Measurements from ENCODE around the gene KCNH3. TPM values are rescaled to one million over a fixed set of nuclear protein-coding genes. Genes with fewer than 3 reads are reported as not detected.

Gene KCNH3
- total RNA-seq, 2 experiments from 2014 or later = 0.57 to 0.91 TPM

DNA sequence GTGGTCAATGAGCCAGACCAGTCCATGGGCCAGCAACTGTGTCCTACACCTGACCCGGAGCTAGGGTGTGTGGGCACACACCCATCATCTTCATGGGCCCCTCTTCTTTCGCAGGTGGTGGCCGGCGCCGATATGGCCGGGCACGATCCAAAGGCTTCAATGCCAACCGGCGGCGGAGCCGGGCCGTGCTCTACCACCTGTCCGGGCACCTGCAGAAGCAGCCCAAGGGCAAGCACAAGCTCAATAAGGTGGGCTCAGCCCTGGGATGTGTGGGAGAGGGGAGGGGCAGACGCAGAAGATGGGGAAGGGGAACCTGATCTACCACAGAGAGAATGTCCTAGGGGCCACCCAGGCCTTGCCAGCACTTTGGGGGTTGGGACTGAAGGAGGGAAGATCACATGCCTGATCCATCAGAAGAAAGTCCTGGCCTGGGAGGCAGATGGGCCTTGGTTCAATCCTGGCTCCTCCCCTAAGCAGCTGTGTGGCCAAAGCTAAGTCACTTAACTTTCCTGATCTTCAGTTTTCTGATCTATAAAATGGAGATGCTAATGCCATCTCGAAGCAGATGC is 3.8 kb downstream of the KCNH3 start:
- Mint-ChIP-seq H3K9me3 (no peaks in the 10 kb centered on the region), H3K27ac (no peak overlapping the region), H3K4me1 (ENCODE audit: low read depth) (peaks cover 13% of the 10 kb centered on the region), H3K4me3 (no peak overlapping the region), H3K36me3 (ENCODE audit: low read depth) (no peaks in the 10 kb centered on the region), H3K27me3 (ENCODE audit: low read depth) (peaks cover 14% of the 10 kb centered on the region)
- DNase-seq = no peak
- CTCF ChIA-PET = interaction anchor here (0.8 kb wide), 1 partner anchor 10 kb away, joined by 4 read pairs; no protein-coding TSS in a partner anchor
- intact Hi-C loops (cut with micrococcal nuclease) = no loop called here

GRCh38 chr12:49543221-49543913 is 4.5 kb downstream of the KCNH3 start:
- Mint-ChIP-seq H3K27ac (no peak overlapping the region), H3K9me3 (no peaks in the 10 kb centered on the region), H3K4me1 (ENCODE audit: low read depth) (peaks cover 17% of the 10 kb centered on the region), H3K36me3 (ENCODE audit: low read depth) (no peaks in the 10 kb centered on the region), H3K4me3 (no peak overlapping the region), H3K27me3 (ENCODE audit: low read depth) (peaks cover 12% of the 10 kb centered on the region)
- no peak for DNase-seq
- CTCF ChIA-PET = interaction anchor here (0.5 to 0.8 kb wide), 2 partner anchors 10 to 11 kb away, joined by 3 to 4 read pairs; no protein-coding TSS in a partner anchor
- intact Hi-C loops (cut with micrococcal nuclease) = no loop called here

- H3K27ac Mint-ChIP-seq = no peak overlapping the region
Measured at GRCh38 chr12:49543914-49544815, 5.3 kb downstream of the KCNH3 start.

DNA sequence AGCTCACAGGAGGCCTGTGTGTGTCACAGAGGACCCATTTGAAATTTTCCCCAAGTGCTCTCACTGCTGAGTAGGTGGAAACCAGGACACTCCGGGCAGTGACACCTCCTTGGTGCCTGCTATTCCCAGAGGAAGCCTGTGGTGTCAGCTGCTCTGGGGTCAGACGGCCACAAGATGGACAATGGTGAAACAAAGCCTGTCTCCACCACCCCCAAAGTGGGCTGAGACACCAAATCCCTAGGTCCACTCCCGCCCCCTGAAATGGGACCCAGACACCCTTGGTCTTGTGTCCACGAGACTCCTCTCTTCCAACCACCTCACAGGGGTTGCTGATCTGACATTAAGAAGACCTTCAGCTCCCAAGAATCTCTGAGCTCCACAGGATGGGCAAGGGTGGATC is 7.0 kb downstream of the KCNH3 start:
- no peak overlapping the region for H3K4me3 Mint-ChIP-seq

More at GRCh38 chr12:49543914-49544815, 5.3 kb downstream of the KCNH3 start:
- H3K4me1 Mint-ChIP-seq (ENCODE audit: low read depth) = peaks cover 21% of the 10 kb centered on the region
- CTCF ChIA-PET = interaction anchor here (0.5 to 1.1 kb wide), 3 partner anchors 9 to 36 kb away, joined by 3 to 4 read pairs (median 3); no protein-coding TSS in a partner anchor
- DNase-seq = no peak
- intact Hi-C loops (cut with micrococcal nuclease) = no loop called here
- H3K27me3 Mint-ChIP-seq (ENCODE audit: low read depth) = peaks cover 12% of the 10 kb centered on the region
- no peaks in the 10 kb centered on the region for H3K36me3 Mint-ChIP-seq (ENCODE audit: low read depth)
- no peak overlapping the region for H3K4me3 Mint-ChIP-seq
- H3K9me3 Mint-ChIP-seq = no peaks in the 10 kb centered on the region

DNA sequence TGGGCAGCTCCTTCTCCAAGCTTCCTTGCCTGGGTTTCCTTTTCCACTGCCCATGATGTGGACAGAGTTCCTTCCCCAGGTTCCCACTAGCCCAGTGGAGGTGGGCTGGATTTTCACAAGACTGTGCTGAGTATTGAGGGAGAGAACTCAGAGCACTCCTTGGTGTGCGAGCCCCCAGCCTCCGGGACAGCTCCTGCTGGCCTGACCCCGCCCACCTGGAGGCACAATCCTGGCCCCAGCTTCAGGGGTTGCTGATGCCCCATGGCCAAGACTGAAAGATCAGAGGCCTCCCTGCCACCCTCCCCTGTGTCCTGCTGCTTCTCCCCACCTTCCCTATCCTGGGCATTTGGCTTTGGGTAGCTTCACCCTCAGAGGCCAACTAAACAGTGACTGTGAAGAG is 7.7 kb downstream of the KCNH3 start:
- peaks cover 14% of the 10 kb centered on the region for H3K4me1 Mint-ChIP-seq (ENCODE audit: low read depth)
- no peak overlapping the region for H3K27ac Mint-ChIP-seq
- peak; percentile 0 for DNase-seq
- no peaks in the 10 kb centered on the region for H3K9me3 Mint-ChIP-seq
- H3K4me3 Mint-ChIP-seq = no peak overlapping the region
- H3K27me3 Mint-ChIP-seq (ENCODE audit: low read depth) = peaks cover 3% of the 10 kb centered on the region
- intact Hi-C loops (cut with micrococcal nuclease) = no loop called here
- no peaks in the 10 kb centered on the region for H3K36me3 Mint-ChIP-seq (ENCODE audit: low read depth)
- CTCF ChIA-PET = interaction anchor here (1.1 kb wide), 1 partner anchor 188 kb away, joined by 5 read pairs; no protein-coding TSS in a partner anchor

More for the DNA sequence above, 7.0 kb downstream of the KCNH3 start:
- Mint-ChIP-seq H3K9me3 (no peaks in the 10 kb centered on the region), H3K27me3 (ENCODE audit: low read depth) (peaks cover 3% of the 10 kb centered on the region), H3K36me3 (ENCODE audit: low read depth) (no peaks in the 10 kb centered on the region), H3K27ac (no peak overlapping the region), H3K4me1 (ENCODE audit: low read depth) (peaks cover 14% of the 10 kb centered on the region)
- CTCF ChIA-PET = no interaction called here
- intact Hi-C loops (cut with micrococcal nuclease) = no loop called here
- DNase-seq = peak; percentile 2

- no peak for DNase-seq
- Mint-ChIP-seq H3K9me3 (no peaks in the 10 kb centered on the region), H3K4me3 (no peak overlapping the region), H3K27ac (no peak overlapping the region), H3K4me1 (ENCODE audit: low read depth) (peaks cover 14% of the 10 kb centered on the region), H3K36me3 (ENCODE audit: low read depth) (no peaks in the 10 kb centered on the region), H3K27me3 (ENCODE audit: low read depth) (peaks cover 3% of the 10 kb centered on the region)
- intact Hi-C loops (cut with micrococcal nuclease) = no loop called here
- CTCF ChIA-PET = interaction anchor here (1.1 kb wide), 1 partner anchor 189 kb away, joined by 5 read pairs; no protein-coding TSS in a partner anchor
Measured at GRCh38 chr12:49547090-49547690, 8.4 kb downstream of the KCNH3 start.

DNA sequence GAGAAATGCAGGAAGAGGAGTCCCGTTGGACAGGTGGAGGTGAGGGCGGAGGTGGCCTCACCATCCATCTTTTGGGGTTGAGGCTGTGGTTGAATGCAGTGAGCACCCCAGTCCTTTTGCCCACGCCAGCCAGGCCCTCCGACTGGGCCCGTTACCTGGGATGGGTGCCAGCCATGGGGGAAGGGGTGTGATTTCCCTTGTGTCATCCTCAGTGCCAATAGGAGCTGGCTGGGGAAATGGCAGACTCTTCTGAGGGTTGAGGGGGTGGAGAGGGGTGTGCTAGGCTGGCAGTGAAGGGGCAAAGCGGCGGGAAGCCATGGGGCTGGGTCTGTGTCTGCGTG is 9.6 kb downstream of the KCNH3 start:
- no peak for DNase-seq
- no peaks in the 10 kb centered on the region for H3K9me3 Mint-ChIP-seq
- CTCF ChIA-PET = interaction anchor here (0.5 to 1.3 kb wide), 3 partner anchors 32 to 1097 kb away, joined by 3 to 6 read pairs (median 5); no protein-coding TSS in a partner anchor
- peaks cover 3% of the 10 kb centered on the region for H3K27me3 Mint-ChIP-seq (ENCODE audit: low read depth)
- no peak overlapping the region for H3K27ac Mint-ChIP-seq
- H3K36me3 Mint-ChIP-seq (ENCODE audit: low read depth) = no peaks in the 10 kb centered on the region
- H3K4me3 Mint-ChIP-seq = peak overlapping the region; percentile 73
- H3K4me1 Mint-ChIP-seq (ENCODE audit: low read depth) = peaks cover 10% of the 10 kb centered on the region
- intact Hi-C loops (cut with micrococcal nuclease) = no loop called here

DNA sequence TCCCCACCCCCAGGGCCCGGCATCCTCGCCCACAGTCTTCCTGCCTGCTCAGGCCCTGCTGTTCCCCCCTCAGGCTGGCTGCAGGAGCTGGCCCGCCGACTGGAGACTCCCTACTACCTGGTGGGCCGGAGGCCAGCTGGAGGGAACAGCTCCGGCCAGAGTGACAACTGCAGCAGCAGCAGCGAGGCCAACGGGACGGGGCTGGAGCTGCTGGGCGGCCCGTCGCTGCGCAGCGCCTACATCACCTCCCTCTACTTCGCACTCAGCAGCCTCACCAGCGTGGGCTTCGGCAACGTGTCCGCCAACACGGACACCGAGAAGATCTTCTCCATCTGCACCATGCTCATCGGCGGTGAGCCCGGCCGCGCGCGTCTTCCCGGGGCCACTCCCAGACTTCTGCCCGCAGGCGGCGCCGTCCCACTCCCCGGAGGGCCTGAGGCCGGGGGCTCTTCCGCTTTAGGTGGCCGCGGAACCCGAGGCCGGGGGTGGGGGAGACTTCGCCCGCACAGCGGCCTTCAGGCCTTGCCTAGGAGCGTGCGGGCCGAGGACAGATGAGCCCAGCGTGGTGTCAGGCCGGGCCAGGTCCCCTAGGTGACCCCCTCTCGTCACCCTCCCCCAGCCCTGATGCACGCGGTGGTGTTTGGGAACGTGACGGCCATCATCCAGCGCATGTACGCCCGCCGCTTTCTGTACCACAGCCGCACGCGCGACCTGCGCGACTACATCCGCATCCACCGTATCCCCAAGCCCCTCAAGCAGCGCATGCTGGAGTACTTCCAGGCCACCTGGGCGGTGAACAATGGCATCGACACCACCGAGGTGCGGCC is 10.2 kb downstream of the KCNH3 start:
- intact Hi-C loops (cut with micrococcal nuclease) = no loop called here
- Mint-ChIP-seq H3K4me1 (ENCODE audit: low read depth) (peaks cover 8% of the 10 kb centered on the region), H3K27ac (no peak overlapping the region), H3K36me3 (ENCODE audit: low read depth) (no peaks in the 10 kb centered on the region), H3K4me3 (peak overlapping the region; percentile 73), H3K9me3 (no peaks in the 10 kb centered on the region), H3K27me3 (ENCODE audit: low read depth) (peaks cover 3% of the 10 kb centered on the region)
- peak; percentile 34 for DNase-seq
- CTCF ChIA-PET = interaction anchor here (0.5 to 1.3 kb wide), 4 partner anchors 32 to 1096 kb away, joined by 3 to 6 read pairs (median 4); no protein-coding TSS in a partner anchor

GRCh38 chr12:49549735-49550692 is 11.2 kb downstream of the KCNH3 start:
- Mint-ChIP-seq H3K27me3 (ENCODE audit: low read depth) (peaks cover 3% of the 10 kb centered on the region), H3K4me1 (ENCODE audit: low read depth) (peaks cover 8% of the 10 kb centered on the region), H3K9me3 (no peaks in the 10 kb centered on the region), H3K27ac (peak overlapping the region; percentile 27), H3K4me3 (peak overlapping the region; percentile 73), H3K36me3 (ENCODE audit: low read depth) (no peaks in the 10 kb centered on the region)
- CTCF ChIA-PET = interaction anchor here (0.6 to 1.5 kb wide), 6 partner anchors 10 to 457 kb away, joined by 3 to 4 read pairs (median 3); no protein-coding TSS in a partner anchor
- intact Hi-C loops (cut with micrococcal nuclease) = no loop called here
- DNase-seq = no peak

- Mint-ChIP-seq H3K4me3 (no peak overlapping the region), H3K4me1 (ENCODE audit: low read depth) (peaks cover 8% of the 10 kb centered on the region), H3K27ac (no peak overlapping the region), H3K9me3 (no peaks in the 10 kb centered on the region), H3K27me3 (ENCODE audit: low read depth) (peaks cover 3% of the 10 kb centered on the region), H3K36me3 (ENCODE audit: low read depth) (no peaks in the 10 kb centered on the region)
- CTCF ChIA-PET = interaction anchor here (0.8 to 1.6 kb wide), 7 partner anchors 9 to 253 kb away, joined by 3 to 6 read pairs (median 3); partner anchors contain the start of gene MCRS1
- no peak for DNase-seq
- intact Hi-C loops (cut with micrococcal nuclease) = no loop called here
Measured at GRCh38 chr12:49550693-49551252, 11.9 kb downstream of the KCNH3 start.
